ENCODE data around the gene EPO.

Gene EPO

GRCh38 chr7:100720279-100720670, at the start of gene EPO:
Gene EPO, plus strand, starts transcription at chr7:100720468. Its CDS starts 513 bp downstream, at chr7:100720981.
- no peak for DNase-seq

GRCh38 chr7:100671353-100672327, 48.6 kb upstream of the EPO start:
- DNase-seq: no peak

DNA sequence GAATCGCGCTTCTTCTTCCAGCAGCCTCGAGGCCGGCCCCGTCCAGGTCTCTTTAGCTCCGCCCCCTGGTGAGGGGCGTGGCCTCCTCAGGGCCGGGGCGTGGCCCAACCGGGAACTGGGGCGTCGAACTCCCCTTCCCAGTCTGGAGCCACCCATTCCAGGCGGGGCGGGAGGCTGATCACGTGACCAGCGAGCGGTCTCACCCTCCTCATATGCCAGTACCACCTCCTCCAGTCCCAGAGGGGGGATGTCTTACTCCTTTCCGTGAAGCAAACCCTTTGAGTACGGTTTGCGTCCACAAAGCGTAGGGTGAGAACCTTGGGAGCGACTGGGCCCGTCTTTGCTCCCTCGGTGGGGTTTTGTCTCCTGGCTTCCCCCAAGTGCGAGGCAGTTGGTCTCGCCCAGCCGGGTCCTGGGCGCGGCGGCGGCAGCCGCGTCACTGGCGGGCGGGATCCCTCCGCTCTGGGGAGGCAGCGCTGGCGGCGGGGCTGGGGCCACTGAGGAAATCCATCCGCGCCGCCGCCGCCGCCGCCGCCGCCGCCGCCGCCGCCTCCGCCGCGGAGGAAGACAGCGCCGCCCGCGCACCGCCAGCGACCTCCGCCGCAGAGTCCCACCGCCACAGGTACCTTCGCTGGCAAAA, 46.8 kb upstream of the EPO start, which contains the start of gene GNB2:
Gene GNB2 (plus strand): TSS at position 439 of the 640 bp plus-strand sequence. CDS start 2,526 bp downstream, outside the sequence.
- DNase-seq: peak; percentile 98

- DNase-seq: no peak
Observed at GRCh38 chr7:100673942-100674410, 46.3 kb upstream of the EPO start.

DNA sequence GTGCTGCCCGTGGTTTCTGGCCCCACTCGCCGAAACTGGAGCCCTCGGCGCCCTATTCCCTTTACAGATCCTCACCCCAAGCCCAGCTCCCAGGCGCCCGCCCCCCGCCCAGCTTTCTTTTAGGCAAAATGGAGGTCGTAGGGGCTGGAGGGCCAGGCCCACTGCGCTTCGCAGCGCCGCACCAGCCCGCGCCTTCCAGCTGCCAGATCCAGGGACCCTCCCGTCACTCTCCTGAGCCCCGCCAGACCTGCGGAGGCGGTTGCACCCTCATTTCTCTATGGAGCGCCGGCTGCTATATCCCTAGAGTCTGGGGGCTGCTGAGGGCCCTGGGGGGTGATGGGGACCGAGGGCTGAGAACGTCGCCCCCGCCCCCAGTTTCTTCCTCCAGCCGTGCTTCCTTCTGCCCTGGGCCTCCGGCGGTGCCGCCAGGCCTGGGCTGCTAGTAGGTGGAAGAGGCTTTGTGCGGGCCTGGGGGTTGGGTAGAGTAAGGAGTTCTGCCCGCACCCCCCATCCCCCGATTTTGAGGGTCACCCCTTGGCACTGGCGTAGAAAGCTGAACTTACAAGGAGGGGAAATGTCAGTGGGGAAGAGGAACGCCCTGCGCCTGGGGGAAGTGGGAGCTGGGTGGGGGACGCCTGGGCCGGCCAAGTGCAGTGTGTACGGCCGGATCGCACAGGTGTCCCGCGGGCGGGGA, 45.7 kb upstream of the EPO start:
- DNase-seq: no peak

GRCh38 chr7:100675105-100675451, 45.2 kb upstream of the EPO start:
- DNase-seq: no peak

DNA sequence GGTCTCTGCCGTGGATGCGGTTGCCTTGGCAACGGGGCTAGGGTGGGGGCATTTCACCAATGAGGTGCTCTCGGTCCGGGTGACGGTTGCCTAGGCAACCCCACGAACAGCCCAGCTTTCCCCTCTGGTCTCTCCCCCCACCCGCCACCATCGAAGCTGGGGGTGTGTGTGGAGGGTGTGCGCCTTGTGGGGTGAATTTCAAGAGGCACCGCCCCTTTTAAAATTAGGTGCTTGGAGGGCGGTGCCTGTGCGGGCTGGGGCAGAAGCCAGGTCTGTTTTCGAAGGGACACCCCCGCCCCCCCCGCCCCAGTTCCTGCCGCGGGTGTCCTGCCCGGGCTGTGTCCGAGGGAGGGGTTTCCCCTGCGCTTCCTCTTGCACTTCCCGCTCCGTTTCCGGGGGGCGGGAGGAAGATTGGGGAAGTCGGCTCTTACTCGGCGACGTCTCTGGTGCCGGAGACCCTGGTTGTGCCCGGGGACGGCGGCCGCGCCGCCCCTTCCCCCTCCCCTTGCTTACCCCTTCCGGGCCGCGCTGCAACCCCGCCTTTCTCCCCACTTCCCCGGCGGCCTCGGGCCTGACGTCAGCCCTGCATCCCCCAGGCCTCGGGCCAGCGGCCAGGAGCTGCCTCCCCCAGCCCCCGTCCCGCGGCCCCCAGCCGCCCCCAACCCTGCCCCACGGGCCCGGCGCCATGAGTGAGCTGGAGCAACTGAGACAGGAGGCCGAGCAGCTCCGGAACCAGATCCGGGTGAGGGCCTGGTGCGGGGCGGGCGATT, 44.5 kb upstream of the EPO start:
- peak; percentile 65 for DNase-seq

DNA sequence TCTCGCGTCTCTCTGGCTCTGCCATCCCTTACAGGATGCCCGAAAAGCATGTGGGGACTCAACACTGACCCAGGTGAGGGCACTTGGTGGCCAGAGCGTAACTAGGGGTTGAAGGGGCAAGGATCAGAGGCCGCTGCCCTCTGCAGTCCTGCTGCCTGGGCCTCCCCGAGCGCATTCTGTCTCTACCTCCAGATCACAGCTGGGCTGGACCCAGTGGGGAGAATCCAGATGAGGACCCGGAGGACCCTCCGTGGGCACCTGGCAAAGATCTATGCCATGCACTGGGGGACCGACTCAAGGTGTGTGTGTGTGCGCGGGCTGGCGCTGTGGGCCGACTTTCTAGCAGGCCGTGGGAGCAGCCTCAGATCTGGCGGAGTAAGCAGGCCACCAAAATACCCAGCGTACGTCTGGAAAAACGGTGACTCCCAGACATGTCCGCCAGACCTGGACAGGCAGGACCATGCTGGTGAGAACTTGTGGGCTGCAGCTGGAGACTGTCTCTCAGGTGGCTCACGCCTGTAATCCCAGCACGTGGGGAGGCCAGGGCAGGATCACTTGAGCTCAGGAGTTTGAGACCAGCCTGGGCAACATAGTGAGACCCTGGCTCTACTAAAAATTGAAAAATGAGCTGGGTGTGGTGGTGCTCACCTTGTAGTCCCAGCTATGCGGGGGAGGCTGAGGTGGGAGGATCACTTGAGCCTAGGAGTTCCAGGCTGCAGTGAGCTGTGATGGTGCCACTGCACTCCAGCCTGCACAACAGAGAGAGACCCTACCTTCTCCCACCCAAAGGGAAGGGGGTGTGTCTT, 43.6 kb upstream of the EPO start:
- no peak for DNase-seq

DNA sequence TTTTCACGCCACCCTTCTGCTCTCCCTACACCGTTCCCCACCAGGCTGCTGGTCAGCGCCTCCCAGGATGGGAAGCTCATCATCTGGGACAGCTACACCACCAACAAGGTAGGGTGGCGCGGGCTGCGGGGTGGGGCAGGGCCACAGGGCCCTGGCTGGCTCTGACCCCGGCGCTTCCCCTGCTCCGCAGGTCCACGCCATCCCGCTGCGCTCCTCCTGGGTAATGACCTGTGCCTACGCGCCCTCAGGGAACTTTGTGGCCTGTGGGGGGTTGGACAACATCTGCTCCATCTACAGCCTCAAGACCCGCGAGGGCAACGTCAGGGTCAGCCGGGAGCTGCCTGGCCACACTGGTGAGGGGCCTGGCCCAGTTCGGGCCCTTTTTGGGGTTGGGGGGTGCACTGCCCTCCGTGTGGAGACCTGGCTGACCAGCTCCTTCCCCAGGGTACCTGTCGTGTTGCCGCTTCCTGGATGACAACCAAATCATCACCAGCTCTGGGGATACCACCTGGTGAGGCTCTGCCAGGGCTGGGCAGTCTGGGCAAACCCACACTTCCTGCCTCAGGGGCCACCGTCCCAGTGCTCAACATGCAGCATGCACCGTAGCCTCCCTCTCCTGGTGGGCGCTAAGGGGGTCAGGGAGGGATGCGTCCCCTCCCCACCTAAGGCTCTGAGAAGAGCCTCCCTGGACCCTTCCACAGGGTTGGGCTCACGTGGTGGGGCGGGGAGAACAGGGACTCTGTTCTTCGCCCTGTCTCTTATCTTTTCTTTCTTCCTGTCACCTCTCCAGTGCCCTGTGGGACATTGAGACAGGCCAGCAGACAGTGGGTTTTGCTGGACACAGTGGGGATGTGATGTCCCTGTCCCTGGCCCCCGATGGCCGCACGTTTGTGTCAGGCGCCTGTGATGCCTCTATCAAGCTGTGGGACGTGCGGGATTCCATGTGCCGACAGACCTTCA, 42.7 kb upstream of the EPO start:
- no peak for DNase-seq

DNA sequence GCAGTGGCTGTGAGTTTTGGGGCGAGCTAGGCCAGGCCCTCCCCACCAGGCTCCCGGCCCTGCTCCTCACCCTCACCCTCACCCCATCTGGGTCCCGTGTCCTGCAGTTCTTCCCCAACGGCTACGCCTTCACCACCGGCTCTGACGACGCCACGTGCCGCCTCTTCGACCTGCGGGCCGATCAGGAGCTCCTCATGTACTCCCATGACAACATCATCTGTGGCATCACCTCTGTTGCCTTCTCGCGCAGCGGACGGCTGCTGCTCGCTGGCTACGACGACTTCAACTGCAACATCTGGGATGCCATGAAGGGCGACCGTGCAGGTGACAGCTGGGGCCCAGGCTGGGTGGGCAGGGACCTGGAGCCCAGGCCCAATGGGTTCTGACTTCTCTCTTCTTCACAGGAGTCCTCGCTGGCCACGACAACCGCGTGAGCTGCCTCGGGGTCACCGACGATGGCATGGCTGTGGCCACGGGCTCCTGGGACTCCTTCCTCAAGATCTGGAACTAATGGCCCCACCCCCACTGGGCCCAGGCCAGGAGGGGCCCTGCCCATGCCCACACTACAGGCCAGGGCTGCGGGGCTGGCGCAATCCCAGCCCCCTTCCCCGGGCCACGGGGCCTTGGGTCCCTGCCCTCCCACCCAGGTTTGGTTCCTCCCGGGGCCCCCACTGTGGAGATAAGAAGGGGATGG, 41.8 kb upstream of the EPO start:
- no peak for DNase-seq

- no peak for DNase-seq
Observed at GRCh38 chr7:100679129-100679926, 40.9 kb upstream of the EPO start.

DNA sequence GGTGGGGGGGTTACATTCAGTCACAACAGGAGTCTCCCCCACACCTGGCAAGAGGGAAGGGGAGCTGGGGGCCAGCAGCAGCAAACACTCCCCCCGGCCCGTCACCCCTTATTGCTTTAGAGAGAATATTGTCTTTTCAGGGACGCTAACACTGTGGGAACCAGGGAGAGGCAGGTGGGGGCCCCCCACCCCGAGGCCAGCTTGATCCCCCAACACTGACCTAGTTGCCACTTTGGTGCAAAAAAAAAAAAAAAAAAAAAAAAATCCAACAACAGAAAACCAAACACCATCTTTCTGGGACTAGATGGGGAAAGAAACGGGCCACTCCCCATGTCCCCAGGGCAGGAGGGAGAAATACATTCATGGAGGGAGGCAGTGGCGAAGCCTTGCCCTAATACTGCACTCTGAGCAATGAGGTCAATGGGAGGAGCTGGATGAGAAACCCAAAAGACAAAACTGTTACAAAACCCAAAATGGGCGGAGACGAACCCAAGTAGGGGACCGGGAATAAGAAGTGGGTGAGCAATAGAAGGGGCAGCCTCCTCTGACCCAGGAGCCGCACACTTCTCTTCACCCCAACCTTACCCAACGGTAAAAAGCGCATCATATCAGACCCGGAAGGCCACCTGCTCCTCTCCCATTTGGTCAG, 40.2 kb upstream of the EPO start:
- no peak for DNase-seq

- DNase-seq: no peak
Observed at GRCh38 chr7:100680576-100681271, 39.5 kb upstream of the EPO start.

DNA sequence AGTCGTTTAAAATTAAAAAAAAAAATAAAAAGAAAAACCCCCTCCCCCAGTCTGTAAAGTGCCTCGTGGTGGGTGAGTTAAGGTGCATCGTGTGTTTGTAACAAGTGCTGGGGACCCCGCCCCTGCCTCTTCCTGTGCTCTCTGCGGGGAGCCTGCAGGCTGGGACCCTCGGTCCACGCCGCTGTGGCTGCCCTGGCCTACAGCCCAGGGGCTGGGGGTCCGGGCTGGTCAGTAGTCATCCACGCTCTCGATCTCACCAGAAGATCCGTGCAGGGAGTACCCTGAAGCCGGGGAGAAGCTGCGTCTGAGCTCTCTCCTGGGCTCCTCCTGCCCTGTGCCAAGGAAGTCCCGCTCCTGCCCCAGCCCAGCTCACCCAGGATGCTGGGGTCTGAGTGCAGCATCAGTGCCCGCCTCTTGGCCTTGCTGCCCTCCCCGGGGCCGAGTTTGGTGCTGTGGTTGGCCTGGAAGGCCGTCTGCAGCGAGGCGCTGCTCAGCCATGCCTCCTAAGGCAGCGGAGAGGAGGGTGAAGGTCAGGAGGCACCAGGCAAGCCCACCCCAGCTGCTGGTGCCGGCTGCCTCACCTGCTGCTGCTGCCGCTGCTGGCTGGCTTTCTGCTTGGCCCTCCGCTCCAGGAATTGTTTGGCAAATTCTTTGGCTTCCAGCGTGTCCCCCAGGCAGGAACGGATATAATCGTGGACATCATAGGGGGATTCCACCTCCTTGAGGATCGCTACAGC, 38.6 kb upstream of the EPO start:
- DNase-seq: no peak

DNA sequence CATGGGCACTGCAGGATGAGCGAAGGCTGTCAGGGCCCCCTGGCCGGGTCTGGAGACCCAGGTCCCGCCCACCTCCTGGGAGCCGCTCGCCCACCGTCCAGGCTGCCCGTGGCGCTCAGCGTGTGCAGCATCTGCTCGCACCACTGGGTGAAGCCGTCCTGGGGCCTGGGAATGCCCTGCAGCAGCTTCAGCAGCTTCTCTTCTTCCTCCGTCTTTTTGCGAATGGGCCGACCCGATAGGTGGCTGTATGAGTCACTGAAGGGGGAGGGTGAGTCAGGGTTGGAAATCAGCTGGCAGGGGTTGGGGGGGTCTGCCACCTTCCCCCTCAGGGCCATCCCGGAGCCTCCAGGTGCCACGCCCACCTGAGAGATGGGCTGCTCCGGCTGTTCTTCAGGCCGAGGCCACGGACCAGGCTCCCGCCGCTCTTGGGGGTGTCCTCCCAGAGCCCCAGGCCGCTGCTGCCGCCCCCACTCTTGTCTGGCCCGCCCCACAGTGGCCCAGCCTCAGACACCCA, 38.0 kb upstream of the EPO start:
- peak; percentile 27 for DNase-seq

DNA sequence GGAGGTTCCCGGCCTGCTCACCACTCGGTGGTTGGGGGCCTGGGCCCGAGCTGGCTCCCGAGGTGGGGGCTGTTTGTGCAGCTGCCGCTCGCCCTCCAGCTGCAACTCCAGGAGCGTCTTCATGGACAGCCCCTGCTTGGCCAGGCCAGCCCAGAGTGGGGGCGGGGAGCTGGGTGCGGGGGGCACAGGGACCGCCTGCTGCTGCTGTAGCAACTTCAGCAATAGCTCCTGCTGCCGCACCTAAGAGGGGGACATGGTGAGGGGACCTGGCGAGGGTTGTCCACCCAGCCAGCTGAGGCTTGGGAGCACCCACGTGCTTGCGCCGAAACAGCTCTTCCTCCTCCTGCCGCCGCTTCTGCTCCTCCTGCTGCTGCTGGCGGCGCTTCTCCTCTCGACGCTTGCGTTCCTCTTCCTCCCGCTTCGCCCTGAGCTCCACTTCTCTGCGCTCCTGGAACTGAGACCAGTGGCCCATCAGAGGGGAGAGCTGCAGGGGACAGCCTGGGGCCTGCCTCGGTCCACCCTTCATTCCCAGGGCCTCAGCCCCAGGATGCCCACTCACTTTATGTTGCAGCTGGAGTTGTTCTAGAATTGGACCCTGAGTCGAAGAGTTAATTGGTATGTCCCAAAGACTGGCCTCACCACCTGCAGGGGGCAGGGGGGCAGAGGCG, 37.1 kb upstream of the EPO start:
- DNase-seq: no peak
